ENCODE results near the gene HES7. TPM values are rescaled to one million over a fixed set of nuclear protein-coding genes. Genes with fewer than 3 reads are reported as not detected.
A peak's percentile ranks its signal among the peaks of the same experiment; 100 is the strongest.

The HES7 gene
- total RNA-seq, 1 donor from 2014 or later, result not detected

DNA sequence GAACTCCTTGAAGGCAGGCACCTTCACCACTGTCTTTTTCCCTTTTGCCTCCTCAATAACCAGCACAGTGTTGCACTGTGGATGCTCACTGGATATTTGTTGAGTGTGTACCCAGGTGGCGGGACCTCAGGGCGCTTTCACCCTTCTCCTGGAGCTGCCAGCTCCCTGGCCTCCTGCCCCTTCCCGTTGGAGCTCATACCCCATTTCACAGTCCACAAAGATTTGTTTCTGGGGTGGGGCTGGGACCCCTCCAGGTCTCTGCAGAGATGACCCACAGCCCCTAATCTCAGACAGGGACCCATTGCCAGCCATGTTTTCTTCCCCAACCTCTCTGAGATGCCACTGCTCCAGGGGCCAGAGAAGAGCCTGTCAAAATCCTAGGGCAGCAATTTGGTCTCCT lies 48.8 kb downstream of the HES7 start:
- Histone ChIP-seq H3K9me3 (no peaks in the 10 kb centered on the region), H3K4me3 (no peak overlapping the region), H3K27ac (no peak overlapping the region), H3K27me3 (peaks cover 7% of the 10 kb centered on the region), H3K4me1 (peaks cover 7 to 18% of the 10 kb centered on the region in 2 donors), H3K36me3 (no peaks in the 10 kb centered on the region)
- TF ChIP-seq, protein P1, sequence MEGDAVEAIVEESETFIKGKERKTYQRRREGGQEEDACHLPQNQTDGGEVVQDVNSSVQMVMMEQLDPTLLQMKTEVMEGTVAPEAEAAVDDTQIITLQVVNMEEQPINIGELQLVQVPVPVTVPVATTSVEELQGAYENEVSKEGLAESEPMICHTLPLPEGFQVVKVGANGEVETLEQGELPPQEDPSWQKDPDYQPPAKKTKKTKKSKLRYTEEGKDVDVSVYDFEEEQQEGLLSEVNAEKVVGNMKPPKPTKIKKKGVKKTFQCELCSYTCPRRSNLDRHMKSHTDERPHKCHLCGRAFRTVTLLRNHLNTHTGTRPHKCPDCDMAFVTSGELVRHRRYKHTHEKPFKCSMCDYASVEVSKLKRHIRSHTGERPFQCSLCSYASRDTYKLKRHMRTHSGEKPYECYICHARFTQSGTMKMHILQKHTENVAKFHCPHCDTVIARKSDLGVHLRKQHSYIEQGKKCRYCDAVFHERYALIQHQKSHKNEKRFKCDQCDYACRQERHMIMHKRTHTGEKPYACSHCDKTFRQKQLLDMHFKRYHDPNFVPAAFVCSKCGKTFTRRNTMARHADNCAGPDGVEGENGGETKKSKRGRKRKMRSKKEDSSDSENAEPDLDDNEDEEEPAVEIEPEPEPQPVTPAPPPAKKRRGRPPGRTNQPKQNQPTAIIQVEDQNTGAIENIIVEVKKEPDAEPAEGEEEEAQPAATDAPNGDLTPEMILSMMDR (IDR thresholded peaks at IDR 0.05), result no peak
- intact Hi-C loops (cut with DNase I), result no loop called here
- no peak for DNase-seq (ENCODE audit: low spot score in 2 of 2)

- Histone ChIP-seq H3K4me3 (no peak overlapping the region), H3K27ac (no peak overlapping the region), H3K36me3 (no peaks in the 10 kb centered on the region), H3K27me3 (peaks cover 7% of the 10 kb centered on the region), H3K9me3 (no peaks in the 10 kb centered on the region), H3K4me1 (peaks cover 7 to 15% of the 10 kb centered on the region in 2 donors)
- DNase-seq (ENCODE audit: low spot score in 2 of 2), result no peak
- TF ChIP-seq, protein P1 (IDR thresholded peaks at IDR 0.05), result no peak
- intact Hi-C loops (cut with DNase I), result no loop called here
These were observed 49.4 kb downstream of the HES7 start for GRCh38 chr17:8074554-8074953.

GRCh38 chr17:8073627-8074484 lies 50.0 kb downstream of the HES7 start:
- DNase-seq (ENCODE audit: low spot score in 2 of 2), result peak in 1 of 2 donors; percentile 76
- intact Hi-C loops (cut with DNase I), result no loop called here
- peaks cover 7% of the 10 kb centered on the region for H3K27me3 ChIP-seq
- no peaks in the 10 kb centered on the region for H3K36me3 ChIP-seq
- TF ChIP-seq, protein P1 (IDR thresholded peaks at IDR 0.05), result peak; percentile 66 to 88 (median 88)
- peaks cover 7 to 11% of the 10 kb centered on the region in 2 donors for H3K4me1 ChIP-seq
- H3K27ac ChIP-seq, result no peak overlapping the region
- no peaks in the 10 kb centered on the region for H3K9me3 ChIP-seq
- peak overlapping the region in 1 of 2 donors; percentile 34 for H3K4me3 ChIP-seq

GRCh38 chr17:8072729-8073461 lies 51.0 kb downstream of the HES7 start:
- H3K4me3 ChIP-seq, result peak overlapping the region in 1 of 2 donors; percentile 34
- H3K9me3 ChIP-seq, result no peaks in the 10 kb centered on the region
- DNase-seq (ENCODE audit: low spot score in 2 of 2), result no peak
- TF ChIP-seq, protein P1 (IDR thresholded peaks at IDR 0.05), result no peak
- peaks cover 7% of the 10 kb centered on the region for H3K27me3 ChIP-seq
- intact Hi-C loops (cut with DNase I), result no loop called here
- H3K4me1 ChIP-seq, result peaks cover 7 to 11% of the 10 kb centered on the region in 2 donors
- H3K27ac ChIP-seq, result no peak overlapping the region
- no peaks in the 10 kb centered on the region for H3K36me3 ChIP-seq

GRCh38 chr17:8072341-8072728 lies 51.6 kb downstream of the HES7 start:
- intact Hi-C loops (cut with DNase I), result no loop called here

More at GRCh38 chr17:8072341-8072728, 51.6 kb downstream of the HES7 start:
- Histone ChIP-seq H3K4me3 (peak overlapping the region in 1 of 2 donors; percentile 34), H3K9me3 (no peaks in the 10 kb centered on the region), H3K36me3 (no peaks in the 10 kb centered on the region), H3K27ac (no peak overlapping the region), H3K4me1 (peaks cover 7 to 11% of the 10 kb centered on the region in 2 donors), H3K27me3 (peaks cover 7% of the 10 kb centered on the region)
- TF ChIP-seq, protein P1 (IDR thresholded peaks at IDR 0.05), result no peak
- no peak for DNase-seq (ENCODE audit: low spot score in 2 of 2)

Data from ascending aorta (tissue), 2 donors.